HL-60 (cell line): ENCODE measurements around the gene GNLY.

Experiments used
- CTCF ChIP-seq: IDR thresholded peaks from one replicate; pipeline ENCODE4 v1.5.1; 2011; ENCODE audit warnings: low read length, control low read depth, inconsistent platforms; ENCODE audit not compliant: insufficient read depth
- GABPA ChIP-seq: IDR thresholded peaks from 2 replicates; pipeline ENCODE4 v1.6.1; 2012; ENCODE audit warnings: low read depth
- REST ChIP-seq: IDR thresholded peaks from 2 replicates; pipeline ENCODE4 v1.6.1; 2012; ENCODE audit warnings: low read depth; ENCODE audit not compliant: insufficient replicate concordance

- TF ChIP-seq GABPA (no peak), CTCF (no peak), REST (no peak)
These were observed 28.8 kb upstream of the GNLY start for GRCh38 chr2:85665264-85665937.
